Nephron (organoid): ENCODE data around the gene FAM78B.

Source experiments
- H3K27ac Mint-ChIP-seq, 3 experiments: 2 replicates each; pipeline ENCODE4 v1.8.0; 2020; ENCODE audit warnings: mixed read lengths in 3 of 3, mild to moderate bottlenecking in 2 of 3, moderate library complexity in 1 of 3
- H3K27me3 Mint-ChIP-seq: 2 replicates; pipeline ENCODE4 v1.8.0; 2021; ENCODE audit warnings: low read depth, mild to moderate bottlenecking, moderate library complexity, mixed read lengths
- H3K36me3 Mint-ChIP-seq: 2 replicates; pipeline ENCODE4 v1.8.0; 2020; ENCODE audit warnings: low read depth, mixed read lengths
- H3K4me1 Mint-ChIP-seq: 2 replicates; pipeline ENCODE4 v1.8.0; 2020; ENCODE audit warnings: mixed read lengths
- H3K4me3 Mint-ChIP-seq, 3 experiments: 2 replicates each; pipeline ENCODE4 v1.8.0; 2020; ENCODE audit warnings: mild to moderate bottlenecking in 3 of 3, mixed read lengths in 3 of 3, moderate library complexity in 2 of 3
- H3K9me3 Mint-ChIP-seq: 2 replicates; pipeline ENCODE4 v1.8.0; 2020; ENCODE audit warnings: mixed read lengths
- TF ChIP-seq, protein P1 (sequence below), 3 experiments: fragments of 200-600 bp; sonication (generic); IDR thresholded peaks; one replicate each; pipeline ENCODE4 v1.5.0; 2021; ENCODE audit warnings: antibody characterized with exemption in 3 of 3; ENCODE audit not compliant: unreplicated experiment in 3 of 3

Gene FAM78B

GRCh38 chr1:166151804-166152203, 15.0 kb downstream of the FAM78B start:
- peaks cover 10% of the 10 kb centered on the region for H3K27me3 Mint-ChIP-seq
- H3K4me3 Mint-ChIP-seq, result no peak overlapping the region
- TF ChIP-seq, protein P1, sequence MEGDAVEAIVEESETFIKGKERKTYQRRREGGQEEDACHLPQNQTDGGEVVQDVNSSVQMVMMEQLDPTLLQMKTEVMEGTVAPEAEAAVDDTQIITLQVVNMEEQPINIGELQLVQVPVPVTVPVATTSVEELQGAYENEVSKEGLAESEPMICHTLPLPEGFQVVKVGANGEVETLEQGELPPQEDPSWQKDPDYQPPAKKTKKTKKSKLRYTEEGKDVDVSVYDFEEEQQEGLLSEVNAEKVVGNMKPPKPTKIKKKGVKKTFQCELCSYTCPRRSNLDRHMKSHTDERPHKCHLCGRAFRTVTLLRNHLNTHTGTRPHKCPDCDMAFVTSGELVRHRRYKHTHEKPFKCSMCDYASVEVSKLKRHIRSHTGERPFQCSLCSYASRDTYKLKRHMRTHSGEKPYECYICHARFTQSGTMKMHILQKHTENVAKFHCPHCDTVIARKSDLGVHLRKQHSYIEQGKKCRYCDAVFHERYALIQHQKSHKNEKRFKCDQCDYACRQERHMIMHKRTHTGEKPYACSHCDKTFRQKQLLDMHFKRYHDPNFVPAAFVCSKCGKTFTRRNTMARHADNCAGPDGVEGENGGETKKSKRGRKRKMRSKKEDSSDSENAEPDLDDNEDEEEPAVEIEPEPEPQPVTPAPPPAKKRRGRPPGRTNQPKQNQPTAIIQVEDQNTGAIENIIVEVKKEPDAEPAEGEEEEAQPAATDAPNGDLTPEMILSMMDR (IDR thresholded peaks at IDR 0.05; ENCODE audit: unreplicated experiment in 3 of 3), result no peak
- no peaks in the 10 kb centered on the region for H3K4me1 Mint-ChIP-seq
- no peaks in the 10 kb centered on the region for H3K36me3 Mint-ChIP-seq
- H3K9me3 Mint-ChIP-seq, result peaks cover 3% of the 10 kb centered on the region
- no peak overlapping the region for H3K27ac Mint-ChIP-seq

DNA sequence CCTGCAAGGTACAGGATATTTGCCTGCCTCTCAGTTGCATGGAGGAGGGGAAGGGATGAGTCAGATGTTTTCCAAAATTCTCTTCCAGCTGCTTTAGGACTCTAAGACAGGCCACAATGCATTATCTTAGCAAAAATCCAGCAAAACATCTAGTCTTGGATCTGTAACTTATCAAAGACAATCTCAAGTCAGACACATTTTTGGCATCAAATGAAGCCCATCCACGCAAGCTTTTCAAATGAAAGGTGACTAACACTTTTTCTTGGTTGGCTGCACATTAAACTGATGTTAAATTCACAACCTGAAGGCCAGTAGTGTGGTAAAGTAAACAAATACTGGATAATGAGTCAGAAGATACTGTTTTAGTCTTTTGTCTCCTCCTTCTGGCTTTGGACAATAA, 21.3 kb downstream of the FAM78B start:
- no peaks in the 10 kb centered on the region for H3K27me3 Mint-ChIP-seq
- no peaks in the 10 kb centered on the region for H3K36me3 Mint-ChIP-seq
- H3K27ac Mint-ChIP-seq, result no peak overlapping the region
- no peak overlapping the region for H3K4me3 Mint-ChIP-seq
- H3K4me1 Mint-ChIP-seq, result no peaks in the 10 kb centered on the region
- no peaks in the 10 kb centered on the region for H3K9me3 Mint-ChIP-seq
- TF ChIP-seq, protein P1 (IDR thresholded peaks at IDR 0.05; ENCODE audit: unreplicated experiment in 3 of 3), result no peak

- TF ChIP-seq, protein P1 (IDR thresholded peaks at IDR 0.05; ENCODE audit: unreplicated experiment in 3 of 3), result no peak
- Mint-ChIP-seq H3K27ac (no peak overlapping the region), H3K9me3 (no peaks in the 10 kb centered on the region), H3K4me3 (no peak overlapping the region), H3K27me3 (peaks cover 5% of the 10 kb centered on the region), H3K36me3 (no peaks in the 10 kb centered on the region), H3K4me1 (no peaks in the 10 kb centered on the region)
Measured at GRCh38 chr1:166141969-166142368, 24.8 kb downstream of the FAM78B start.

DNA sequence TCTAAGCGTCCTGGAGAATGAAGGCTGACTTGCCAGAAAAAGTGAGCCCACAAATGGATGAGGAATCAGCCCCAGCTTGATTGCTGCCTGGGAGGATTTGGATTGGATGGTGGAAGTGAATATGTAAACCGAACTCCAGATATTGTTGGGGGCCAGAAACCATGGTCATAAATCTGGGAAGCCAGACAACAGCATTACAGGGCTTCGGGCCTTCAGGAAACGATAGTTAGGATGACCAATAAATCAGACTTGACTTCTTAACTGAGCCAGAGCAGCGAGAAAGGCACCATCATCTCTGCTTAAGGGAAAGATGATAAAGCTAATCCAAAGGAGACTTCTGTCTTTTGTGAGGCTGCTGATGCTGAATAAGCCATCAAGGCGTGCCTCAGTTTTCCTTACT, 26.6 kb downstream of the FAM78B start:
- Mint-ChIP-seq H3K36me3 (no peaks in the 10 kb centered on the region), H3K27ac (no peak overlapping the region), H3K9me3 (no peaks in the 10 kb centered on the region), H3K4me1 (no peaks in the 10 kb centered on the region), H3K27me3 (peaks cover 5% of the 10 kb centered on the region), H3K4me3 (no peak overlapping the region)
- TF ChIP-seq, protein P1 (IDR thresholded peaks at IDR 0.05; ENCODE audit: unreplicated experiment in 3 of 3), result no peak

GRCh38 chr1:166139735-166140134, 27.1 kb downstream of the FAM78B start:
- Mint-ChIP-seq H3K27ac (no peak overlapping the region), H3K4me3 (no peak overlapping the region), H3K27me3 (peaks cover 5% of the 10 kb centered on the region), H3K9me3 (no peaks in the 10 kb centered on the region), H3K36me3 (no peaks in the 10 kb centered on the region), H3K4me1 (no peaks in the 10 kb centered on the region)
- TF ChIP-seq, protein P1 (IDR thresholded peaks at IDR 0.05; ENCODE audit: unreplicated experiment in 3 of 3), result no peak

DNA sequence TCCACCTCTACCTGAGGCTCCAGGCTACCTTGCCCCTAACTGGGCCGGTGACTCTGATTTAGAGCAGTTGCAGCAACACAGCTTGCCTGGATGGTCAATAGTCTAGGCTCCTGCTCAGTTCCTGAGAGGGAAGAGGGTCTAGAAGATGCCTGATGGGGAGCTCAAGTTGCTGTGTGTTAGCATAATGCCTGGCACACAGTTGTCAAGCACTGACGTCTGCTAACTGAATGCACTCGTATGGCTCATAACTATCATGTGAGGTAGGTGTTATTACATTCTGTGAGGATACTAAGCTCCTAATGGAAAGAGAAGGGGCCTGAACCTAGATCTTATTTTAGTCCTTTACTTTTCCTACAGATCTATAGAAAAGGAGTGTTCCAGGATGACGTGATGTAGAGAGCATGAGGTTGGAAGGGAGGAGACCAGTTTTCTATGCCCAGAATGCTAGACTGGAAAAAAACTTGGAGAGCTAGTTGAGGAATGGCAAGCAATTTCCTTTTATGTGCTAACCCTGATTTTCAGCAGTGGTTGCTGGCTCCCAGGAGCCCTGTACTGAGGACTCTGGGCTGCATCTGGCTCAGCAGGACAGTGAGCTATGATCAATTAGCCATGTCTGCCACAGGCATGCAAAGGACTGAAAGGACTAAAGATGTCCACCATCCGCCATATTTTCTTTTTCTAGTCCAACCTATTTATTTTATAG, 30.0 kb downstream of the FAM78B start:
- H3K4me1 Mint-ChIP-seq, result no peaks in the 10 kb centered on the region
- H3K4me3 Mint-ChIP-seq, result no peak overlapping the region
- TF ChIP-seq, protein P1 (IDR thresholded peaks at IDR 0.05; ENCODE audit: unreplicated experiment in 3 of 3), result no peak
- H3K36me3 Mint-ChIP-seq, result no peaks in the 10 kb centered on the region
- peaks cover 5% of the 10 kb centered on the region for H3K27me3 Mint-ChIP-seq
- H3K27ac Mint-ChIP-seq, result no peak overlapping the region
- H3K9me3 Mint-ChIP-seq, result no peaks in the 10 kb centered on the region
